Activated T-helper 9 cell treated with anti-CD3 and anti-CD28 coated beads, Interleukin-2, amount 50 U/mL, for 16 hours (primary cell): ENCODE measurements around the gene DDOST.
"Not testable (repeated sequence)": the region's sequence is repeated elsewhere in the genome, so short reads cannot be mapped to it uniquely, and the experiment has no call there.

Source experiments
- DNase-seq: peaks from one replicate; pipeline ENCODE4 v3.0.0-alpha.2; 2020; ENCODE audit warnings: low read depth

The DDOST gene

DNA sequence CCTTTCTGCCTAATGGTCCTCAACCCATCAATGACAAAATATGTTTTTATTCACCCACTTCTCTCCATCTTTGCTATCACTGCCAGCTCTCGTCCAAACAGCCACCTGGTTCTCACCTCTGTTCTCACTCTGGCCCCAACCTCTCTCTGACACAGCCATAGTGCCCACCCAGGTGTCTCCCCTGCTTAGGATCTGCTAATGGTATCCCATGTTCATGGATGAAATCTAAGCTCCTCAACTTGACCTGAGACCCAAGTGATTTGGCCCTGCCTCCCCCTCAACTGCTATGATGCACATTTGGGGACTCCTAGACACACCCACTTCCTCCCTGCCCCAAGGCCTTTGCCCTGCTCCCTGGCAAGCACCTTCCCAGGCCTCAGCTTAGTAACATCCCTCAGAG, 30.7 kb upstream of the DDOST start:
- no peak for DNase-seq

DNA sequence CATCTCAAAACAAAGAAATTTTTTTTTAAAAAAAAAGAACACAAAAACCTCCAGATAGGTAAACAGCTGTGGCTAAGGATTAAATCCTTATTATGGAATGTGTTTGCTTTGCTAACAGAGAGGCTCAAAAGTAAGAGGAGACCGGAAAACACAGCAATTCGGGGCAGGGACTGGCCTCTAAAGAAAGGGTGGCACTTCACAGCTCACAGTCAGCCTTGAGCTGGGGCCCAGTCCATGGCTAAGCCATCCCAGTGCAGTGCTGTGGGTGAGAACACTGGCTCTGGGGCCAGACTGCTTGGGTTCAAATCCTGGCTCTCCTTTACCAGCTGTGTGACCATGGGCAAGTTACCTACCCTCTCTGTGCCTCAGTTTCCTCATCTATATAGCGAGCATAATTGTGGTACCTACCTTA, 28.5 kb upstream of the DDOST start:
- no peak for DNase-seq

DNA sequence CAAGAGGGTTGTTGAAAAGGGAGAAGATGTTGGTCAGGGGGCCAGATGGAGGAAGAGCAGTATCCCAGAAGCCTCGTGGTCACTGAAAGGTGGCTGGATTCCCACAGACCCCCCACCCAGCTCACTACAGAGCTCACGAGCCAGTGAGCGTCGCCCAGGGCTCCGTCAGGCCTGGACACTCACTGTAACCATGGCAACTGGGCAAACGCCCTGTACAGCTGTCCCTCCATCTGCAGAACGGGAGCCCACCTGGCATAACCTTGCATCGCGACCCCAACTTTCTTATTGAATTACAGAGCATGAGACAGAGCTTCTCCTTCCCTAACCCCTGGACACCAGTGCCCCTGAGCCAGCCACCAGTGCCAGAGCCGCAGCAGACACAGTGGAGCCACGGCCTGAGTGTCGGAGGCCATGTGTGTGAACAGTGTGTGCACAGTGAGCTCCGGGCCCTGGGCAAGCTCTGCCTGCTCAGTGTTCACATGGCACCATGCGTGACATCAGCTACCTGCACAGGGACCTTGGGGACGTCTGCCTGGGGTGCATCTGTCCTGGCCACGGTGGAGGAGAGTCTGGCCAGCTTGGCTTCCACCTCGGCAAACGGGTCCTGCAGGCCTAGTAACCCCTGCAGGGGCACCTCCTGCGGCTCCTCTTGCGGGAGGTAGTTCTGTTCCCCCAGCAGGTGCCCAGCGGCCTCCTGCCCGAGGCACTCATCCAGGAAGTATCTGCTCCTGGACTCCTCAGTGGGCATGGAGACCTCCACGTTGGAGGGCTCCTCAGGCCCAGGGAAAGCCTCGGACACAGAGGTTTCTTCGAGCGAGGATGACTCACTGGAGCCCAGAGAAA, 25.9 kb upstream of the DDOST start:
- no peak for DNase-seq

DNA sequence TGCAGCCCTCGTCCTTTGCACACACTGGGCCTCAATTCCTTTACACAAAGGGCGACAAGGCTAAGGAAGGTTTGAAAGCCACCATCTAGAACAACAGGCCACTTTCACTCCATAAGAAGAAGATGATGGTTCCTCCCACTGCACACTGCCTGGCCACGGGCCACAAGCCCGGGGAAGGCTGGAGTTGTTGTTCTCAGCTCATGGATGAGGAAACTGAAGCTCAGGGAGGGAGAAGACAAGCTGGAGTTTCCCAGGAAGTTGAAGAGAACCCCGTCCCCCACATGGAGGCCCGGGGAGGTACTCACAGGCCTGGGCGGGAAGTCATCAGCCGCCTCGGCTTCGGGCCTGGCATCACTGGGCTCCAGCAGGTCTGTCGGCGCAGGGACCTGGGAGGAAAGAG, 24.6 kb upstream of the DDOST start:
- no peak for DNase-seq

DNA sequence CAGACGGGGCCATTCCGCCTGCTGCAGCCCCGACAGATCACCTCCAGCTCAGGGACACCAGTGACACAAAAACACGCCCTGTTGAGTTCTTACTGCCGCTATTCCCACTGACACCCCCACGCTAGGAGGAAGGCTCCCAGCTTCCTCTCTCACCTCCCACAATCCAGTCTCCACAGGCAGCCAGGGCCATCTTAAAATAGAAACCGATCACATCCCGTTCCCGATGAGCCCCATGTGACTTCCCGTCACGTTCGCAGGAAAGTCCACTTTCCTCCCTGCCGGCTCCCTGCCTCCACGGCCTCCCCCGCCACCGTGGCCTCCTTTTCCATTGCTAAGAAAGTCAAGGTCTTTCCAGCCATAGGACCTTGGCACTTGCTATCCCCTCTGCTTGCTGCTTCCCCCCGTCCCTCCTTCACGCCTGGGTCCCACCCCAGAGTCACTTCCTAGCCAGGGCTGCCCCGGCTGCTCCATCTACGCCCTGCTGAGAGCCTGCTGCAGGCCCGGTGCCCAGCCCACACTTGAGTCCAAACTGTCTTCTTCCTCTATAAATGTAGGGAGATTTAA, 24.0 kb upstream of the DDOST start:
- no peak for DNase-seq

DNA sequence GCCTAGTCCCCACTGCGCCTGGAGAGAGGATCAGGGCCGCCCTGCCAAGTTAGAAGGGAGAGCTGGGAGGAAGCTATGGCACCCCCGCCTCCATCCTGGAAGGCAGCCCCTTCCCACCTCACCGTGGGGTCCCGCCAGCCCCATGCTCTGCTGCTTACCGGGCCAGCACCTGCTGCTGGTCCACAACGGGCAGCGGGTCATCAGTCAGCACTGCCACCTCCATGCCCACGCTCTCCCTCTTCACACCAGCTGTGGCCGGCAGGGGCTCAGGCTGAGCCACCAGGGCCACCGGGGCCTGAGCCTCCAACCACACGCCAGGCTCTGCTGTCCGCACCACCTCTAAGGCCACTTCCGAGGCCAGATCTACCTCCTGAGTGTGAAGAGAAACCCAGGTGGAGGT, 23.5 kb upstream of the DDOST start:
- no peak for DNase-seq

DNA sequence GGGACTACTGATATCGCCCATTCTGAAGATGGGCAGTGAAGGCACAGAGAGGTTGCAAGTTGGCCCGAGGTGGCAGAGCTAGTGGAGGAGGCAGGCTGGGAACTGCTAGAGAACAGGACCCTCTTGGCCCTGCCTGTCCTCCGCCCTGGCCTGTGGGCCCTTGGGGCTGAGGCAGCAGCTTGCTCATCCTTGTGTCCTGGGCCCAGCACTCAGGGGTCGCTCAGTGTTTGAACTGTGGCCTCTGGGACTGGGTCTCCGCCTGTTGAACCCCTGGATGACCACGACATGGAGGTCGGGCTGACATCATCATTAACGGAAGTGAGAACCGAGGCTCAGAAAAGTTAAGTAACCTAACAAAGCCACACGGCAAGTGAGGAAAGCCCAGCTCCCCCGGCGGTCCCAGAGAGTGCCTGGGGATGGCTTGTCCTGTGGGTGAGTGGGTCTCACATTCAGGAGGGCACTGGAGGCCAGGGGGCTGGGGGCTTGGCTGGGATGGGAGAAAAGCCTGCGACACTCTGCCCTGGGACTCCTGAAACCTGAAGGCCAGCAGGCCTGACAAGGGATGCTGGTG, 23.0 kb upstream of the DDOST start:
- DNase-seq = no peak

DNA sequence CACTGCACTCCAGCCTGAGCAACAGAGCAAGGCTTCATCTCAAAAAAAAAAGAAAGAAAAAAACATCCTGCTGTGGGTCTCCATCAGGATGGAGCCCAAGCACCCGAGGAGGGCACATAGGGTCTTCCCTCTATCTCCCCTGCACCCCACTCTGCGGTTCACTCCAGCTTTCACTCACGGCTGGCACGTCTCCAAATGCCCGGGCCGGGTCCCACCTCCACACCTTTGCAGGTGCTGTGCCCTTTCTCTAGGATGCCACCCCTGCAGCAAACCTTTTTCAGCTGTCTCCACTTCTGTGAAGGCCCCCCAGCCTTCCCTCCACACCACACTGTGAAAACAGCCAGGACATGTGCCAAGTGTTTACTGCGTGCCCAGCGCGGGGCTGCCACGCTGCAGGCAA, 22.4 kb upstream of the DDOST start:
- DNase-seq = no peak

DNA sequence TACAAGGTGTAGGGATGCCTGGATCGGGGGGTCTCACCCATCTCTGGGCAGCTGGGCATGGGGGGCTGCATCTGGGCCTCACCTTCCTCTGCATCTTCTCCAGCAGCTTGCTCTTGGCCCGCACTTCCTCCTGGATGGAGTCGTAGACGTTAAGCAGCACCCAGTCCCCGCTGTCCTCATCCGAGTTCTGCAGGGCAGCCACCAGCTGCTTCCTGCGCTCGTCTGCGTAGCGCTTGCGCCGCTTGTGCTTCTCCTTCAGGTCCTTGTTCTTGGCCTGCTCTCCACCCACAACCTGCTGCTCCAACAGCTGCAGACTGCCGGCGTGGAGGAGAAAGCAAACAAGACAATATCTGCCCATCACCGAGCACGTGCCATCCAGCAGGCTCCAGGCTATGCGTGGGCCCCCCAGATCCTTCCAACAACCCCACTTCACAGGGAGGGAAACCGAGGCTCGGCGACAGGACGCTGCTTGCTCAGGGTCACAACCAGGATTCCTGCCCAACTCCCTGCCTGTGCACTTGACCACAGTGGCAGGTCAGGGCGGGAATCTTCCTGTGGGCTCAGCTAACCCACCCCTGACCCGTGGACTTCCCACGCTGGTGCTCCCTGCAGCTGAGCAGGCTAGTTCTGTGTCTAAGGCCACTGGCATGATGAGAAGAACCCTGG, 21.5 kb upstream of the DDOST start:
- no peak for DNase-seq

DNA sequence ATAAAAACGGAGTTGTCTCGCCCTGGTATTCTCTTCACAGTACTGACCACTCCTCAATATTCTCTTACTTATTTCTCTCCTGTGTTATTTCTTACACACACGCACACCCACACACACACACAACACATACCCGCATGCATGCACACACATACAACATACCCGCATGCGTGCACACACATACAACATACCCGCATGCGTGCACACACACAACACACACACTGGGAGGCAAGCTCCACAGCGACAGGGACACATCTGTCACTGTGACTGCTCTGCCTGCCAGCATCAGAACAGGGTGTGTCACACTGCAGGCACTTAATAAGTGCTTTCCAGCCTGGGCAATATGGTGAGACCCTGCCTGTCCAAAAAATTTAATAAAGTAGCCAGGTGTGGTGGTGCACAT, 20.8 kb upstream of the DDOST start:
- DNase-seq = no peak

DNA sequence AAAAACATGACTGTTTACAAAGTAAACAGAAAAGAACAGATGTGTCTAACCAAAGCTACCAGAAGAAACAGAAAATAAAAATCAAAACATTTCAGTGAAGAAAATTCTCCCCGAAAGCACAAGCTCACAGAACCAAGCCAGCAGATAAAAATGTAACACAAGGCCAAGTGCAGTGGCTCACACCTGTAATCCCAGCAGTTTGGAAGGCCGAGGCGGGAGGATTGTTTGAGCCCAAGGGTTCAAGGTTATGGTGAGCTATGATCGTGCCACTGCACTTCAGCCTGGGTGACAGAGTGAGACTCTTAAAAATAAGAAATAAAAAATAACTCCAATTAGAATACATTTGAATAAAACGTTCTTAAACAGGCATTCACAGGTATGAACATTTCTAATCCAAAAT, 19.1 kb upstream of the DDOST start:
- no peak for DNase-seq

DNA sequence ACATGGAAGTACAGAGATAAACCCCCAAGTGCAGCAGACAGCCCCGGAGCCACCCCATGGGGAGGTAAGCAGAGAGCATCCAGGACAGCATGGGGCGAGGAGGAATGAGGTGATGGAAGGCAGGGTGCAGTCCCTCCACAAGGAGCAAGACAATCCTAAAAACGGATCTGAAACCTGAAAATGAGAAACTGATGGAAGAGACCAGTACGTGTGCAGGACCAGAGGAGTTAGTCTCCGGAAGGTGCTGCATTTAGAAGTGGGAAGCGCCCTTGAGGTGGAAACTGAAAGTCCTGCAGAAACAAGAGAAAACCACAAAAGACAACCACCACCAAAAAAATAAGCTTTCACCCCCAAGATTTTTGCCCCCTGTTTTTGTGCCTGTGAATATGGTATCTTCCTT, 17.4 kb upstream of the DDOST start:
- DNase-seq = no peak

DNA sequence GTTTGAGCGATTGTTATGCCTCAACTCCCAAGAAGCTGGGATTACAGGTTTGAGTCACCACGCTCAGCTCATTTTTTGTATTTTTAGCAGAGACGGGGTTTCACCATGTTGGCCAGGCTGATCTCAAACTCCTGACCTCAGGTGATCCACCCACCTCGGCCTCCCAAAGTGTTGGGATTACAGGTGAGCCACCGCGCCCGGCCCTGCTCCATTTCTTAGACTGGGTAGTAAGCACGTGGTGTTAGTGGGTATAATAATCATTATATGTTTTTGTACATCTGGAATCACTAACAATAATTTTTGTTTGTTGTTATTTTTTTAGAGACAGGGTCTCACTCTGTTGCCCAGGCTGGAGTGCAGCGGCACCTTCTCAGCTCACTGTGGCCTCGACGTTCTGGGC, 12.5 kb upstream of the DDOST start:
- not testable (repeated sequence) for DNase-seq

DNA sequence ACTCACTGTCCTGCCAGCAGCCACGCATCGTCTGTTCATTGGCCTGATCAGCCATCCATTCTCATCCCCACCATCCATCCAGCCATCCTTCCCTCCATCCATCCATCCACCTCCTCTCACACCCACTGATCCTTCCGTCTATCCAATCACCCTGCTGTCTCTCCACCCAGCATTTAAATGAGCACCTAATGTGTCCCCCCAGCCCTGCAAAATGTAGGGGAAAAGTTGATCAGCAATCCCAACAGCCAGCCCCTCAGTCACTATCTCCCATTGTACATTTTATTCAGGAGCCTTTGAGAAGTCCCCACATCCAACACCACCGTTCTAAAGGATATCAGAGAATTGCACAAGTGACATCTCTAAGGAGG, 11.1 kb upstream of the DDOST start:
- no peak for DNase-seq

DNA sequence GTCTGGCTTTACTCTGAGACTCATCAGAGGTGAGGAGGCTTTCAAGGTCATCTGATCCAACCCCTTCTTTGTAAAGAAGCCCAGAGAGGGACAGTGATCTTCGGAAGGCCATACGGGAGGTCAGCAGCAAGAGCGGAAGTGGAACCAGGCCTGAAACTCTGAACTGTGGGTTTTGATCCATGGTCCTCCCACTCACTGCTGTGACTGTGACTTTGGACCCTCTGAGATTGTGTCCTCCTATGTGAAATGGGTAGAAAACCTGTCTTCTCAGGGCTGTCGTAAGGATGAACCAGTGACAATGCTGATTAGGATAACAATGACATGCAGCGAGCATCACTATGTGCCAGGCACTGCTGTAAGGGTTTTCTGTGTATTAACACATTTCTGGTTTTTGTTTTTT, 9.8 kb upstream of the DDOST start:
- DNase-seq = no peak

DNA sequence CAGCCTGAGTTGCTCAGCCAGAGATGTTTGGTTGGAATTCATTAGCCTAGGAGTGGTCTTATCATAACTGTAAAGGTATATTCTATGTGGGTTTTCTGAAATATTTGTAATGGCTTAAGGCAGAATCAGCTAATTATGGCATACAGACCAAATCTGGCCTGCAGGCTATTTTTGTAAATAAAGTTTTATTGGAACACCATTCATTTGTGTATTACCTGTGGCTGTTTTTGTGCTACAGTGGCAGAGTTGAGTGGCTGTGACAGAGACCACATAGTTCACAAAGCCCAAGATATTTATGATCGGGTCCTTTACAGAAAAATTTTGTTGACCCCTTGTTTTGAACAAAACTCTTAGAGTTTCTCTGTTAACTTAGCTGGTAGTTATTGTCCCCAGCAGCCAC, 7.4 kb upstream of the DDOST start:
- DNase-seq = no peak

DNA sequence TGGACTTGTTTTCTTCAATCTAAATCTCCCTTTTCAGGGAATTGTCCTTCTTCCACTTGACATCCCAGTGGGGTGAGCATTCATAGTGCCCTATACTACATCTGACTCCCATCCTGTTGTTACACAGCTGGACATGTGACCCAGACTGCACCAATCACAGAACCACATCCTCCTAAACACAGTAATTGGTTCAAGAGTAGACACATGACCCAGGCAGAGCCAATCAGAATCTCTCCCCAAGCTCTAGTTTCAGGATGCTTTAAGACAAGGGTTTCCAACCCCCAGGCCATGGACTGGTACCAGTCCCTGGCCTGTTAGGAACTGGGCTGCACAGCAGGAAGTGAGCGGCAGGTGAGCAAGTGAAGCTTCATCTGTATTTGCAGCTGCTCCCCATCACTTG, 5.6 kb upstream of the DDOST start:
- no peak for DNase-seq

DNA sequence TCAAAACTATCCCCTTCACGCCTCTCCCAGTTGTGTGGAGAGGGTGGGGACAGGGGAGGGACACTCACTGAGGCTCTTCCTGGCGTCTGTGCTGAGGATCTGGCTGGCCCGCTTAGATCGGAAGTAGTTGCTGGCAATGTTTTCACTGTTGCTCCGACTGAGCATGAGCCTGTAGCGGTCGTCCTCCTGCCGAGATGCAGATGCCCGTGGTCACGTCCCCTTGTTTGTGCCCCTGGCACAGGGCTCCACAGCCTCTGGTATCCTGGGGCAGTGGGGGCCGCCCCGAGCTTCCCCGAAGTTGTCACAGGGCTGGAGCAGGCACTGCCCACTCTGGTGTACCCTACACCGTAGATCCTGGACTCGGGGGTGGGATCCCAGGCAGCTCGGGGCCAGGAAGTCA, 5.0 kb upstream of the DDOST start:
- no peak for DNase-seq

DNA sequence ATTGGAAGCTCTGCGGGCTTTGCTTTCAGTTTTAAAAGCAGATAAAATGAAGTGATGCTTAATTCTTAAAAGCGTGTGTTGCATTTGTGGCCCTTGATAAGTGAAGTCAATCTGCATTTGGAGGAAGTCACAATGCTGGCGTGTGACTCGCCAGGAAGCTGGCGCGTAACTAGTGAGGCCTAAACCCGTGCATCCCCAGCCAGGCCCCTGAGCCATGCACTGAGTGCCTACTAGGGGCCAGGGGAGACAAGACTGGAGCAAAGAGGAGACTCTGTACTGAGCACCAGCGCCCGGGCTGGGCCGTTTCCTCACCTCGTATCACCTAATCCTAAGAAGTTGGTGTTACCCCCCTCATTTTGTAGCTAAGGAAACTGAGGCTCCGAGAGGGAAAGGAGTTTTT, 4.6 kb upstream of the DDOST start:
- no peak for DNase-seq

DNA sequence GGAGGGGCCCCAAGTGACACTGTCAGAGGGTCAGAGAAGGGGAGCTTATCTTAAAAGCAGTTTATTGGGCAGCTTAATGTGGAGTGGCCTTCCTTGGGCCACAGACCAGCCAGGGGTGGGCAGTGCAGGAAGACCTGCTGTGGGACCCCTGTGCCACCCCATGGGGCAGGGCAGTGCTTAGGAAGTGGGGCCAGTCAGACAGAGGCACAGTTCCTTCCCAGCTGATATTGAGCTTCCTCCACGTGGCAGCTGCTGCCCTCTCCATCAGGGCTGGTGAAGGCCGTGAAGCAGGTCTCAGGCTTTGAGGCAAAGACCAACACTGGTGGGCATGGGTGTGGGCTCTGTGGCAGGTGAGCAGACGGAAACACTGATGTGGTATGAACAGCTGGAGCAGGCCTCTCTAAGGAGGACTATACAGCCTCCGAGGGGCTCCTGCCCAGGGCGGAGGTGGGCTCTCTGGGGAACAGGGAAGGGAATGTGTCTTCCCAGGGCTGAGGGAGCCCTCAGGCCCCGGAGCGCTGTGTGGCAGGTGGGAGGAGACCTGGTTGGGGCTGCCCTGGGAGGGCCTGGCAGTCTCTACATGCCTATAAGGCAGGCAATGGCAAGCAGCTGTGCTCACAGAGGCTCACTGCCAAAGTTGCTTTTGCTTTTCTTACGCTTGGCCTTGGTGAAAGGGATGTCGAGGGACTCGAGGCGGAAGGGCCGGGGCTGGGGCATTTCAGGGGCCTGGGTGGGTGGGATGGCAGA, 3.0 kb upstream of the DDOST start:
- no peak for DNase-seq

DNA sequence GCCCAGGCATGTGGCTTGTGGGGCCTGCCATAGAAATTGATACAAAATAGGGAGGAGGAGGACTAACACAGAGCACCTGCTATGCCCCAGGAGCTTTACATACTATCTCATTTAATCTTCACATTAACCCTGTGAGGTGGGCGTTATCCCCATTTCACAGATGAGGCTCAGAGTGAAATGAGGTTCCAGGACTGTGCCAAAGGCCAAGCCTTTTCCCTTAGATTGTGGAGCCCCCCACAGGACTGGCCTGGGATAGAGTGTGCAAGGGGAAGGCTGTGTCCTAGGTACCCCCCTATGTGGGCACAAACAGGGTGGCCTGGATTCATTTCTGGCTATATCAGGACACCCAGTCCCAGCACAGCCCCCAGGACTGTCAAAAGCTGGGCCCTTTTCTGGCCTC, 2.2 kb upstream of the DDOST start:
- DNase-seq = no peak

DNA sequence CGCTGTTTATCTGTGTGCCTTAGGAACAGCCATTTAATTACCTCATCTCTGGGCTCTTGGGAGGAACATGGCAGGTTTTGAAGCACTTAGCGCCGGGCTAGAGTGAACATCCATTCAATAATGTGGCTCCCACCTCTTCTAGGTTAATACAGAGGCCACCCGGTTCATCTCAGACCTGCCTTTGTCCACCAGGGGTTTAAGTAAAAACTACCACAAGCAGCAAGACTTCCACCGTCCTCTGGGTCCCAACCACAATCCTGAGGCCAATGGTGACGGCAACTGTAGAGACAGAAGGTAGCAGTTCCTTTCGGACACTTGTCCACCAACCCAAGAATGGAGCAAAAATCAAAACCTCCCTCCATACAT, 924 bp upstream of the DDOST start:
- no peak for DNase-seq

DNA sequence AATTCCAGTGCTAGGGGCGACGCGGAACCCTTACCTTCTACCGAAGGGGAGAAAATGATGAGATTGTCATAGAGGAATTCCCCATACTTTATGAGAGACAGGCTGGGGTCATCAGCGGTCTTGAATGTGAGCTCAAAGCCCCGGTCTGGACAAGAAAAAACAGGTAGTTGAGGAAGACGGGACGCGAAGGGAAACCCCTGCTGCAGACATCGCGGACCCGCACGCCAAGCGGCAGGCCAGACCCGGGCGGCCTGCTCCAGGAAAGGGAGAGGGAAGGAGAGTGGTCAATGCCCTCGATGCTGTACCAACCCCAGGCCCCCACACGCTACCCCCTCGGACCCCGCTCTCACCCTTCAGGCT, 342 bp downstream of the DDOST start:
- DNase-seq = no peak
